Measurements from ENCODE around the gene RAB24. TPM values are rescaled to one million over a fixed set of nuclear protein-coding genes. Genes with fewer than 3 reads are reported as not detected.

RAB24 gene
- total and polyA plus RNA-seq, 7 experiments from 2014 or later: 14.9 to 47.5 (median 23.7) TPM

GRCh38 chr5:177334781-177335700 lies 31.5 kb upstream of the RAB24 start:
- Mint-ChIP-seq H3K9me3 (peaks cover 0 to 3% (median 0%) of the 10 kb centered on the region in 11 donors), H3K27ac (no peak overlapping the region)

DNA sequence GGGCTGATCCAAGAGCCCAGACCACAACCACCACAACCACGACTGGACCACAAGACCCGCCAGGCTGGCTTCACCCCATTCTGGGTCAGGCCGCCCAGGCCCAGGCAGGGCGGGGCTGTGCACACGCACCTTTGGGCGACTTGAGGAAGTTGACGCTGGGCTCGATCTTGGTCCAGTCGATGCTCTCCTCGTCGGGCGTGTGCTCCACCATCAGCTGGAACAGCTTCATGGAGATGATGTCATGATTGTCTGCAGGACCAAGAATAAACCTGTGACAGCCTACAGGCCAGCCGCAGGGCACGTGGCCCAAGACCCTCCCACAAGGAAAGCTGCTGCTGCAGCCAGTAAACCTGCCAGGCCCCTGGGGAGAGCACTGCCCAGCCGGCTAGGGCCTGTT lies 30.6 kb upstream of the RAB24 start:
- ATAC-seq (no peak), DNase-seq (no peak)
- ChIA-PET CTCF (no interaction called here), POLR2A (no interaction called here)
- H3K36me3 Mint-ChIP-seq: peaks cover 16 to 54% (median 18%) of the 10 kb centered on the region in 5 donors
- Histone ChIP-seq H3K27ac (ENCODE audit: low read depth, low read length) (no peak overlapping the region), H3K9me3 (ENCODE audit: control insufficient read depth in 2 of 3, low read length in 3 of 3) (no peaks in the 10 kb centered on the region), H3K27me3 (ENCODE audit: control insufficient read depth in 2 of 2, insufficient read depth in 2 of 2, low read length in 2 of 2) (no peaks in the 10 kb centered on the region), H3K36me3 (ENCODE audit: control insufficient read depth in 2 of 3, insufficient read depth in 3 of 3, low read length in 3 of 3) (peaks cover 0 to 100% (median 49%) of the 10 kb centered on the region in 3 experiments), H3K4me1 (ENCODE audit: control insufficient read depth in 2 of 2, insufficient read depth in 2 of 2, low read length in 2 of 2) (no peaks in the 10 kb centered on the region), H3K4me3 (ENCODE audit: low read length) (no peak overlapping the region)
- no peak overlapping the region for H3K27ac Mint-ChIP-seq
- no peaks in the 10 kb centered on the region for H3K27me3 Mint-ChIP-seq
- intact Hi-C loops (cut with micrococcal nuclease): no loop called here
- no peak overlapping the region for H3K4me3 Mint-ChIP-seq
- no peaks in the 10 kb centered on the region for H3K9me3 Mint-ChIP-seq
- H3K4me1 Mint-ChIP-seq: peaks cover 0 to 27% (median 4%) of the 10 kb centered on the region in 7 donors

More at GRCh38 chr5:177334781-177335700, 31.5 kb upstream of the RAB24 start:
- CTCF ChIA-PET: no interaction called here
- peaks cover 8 to 26% (median 13%) of the 10 kb centered on the region in 7 donors for H3K4me1 Mint-ChIP-seq
- no peak overlapping the region for H3K4me3 Mint-ChIP-seq
- DNase-seq: no peak
- intact Hi-C loops (cut with micrococcal nuclease): no loop called here
- H3K27ac ChIP-seq (ENCODE audit: low read depth, low read length): no peak overlapping the region
- no peak for ATAC-seq
- no peaks in the 10 kb centered on the region for H3K27me3 Mint-ChIP-seq
- no peak overlapping the region for H3K4me3 ChIP-seq (ENCODE audit: low read length)
- peaks cover 0 to 100% (median 44%) of the 10 kb centered on the region in 3 experiments for H3K36me3 ChIP-seq (ENCODE audit: control insufficient read depth in 2 of 3, insufficient read depth in 3 of 3, low read length in 3 of 3)
- H3K4me1 ChIP-seq (ENCODE audit: control insufficient read depth in 2 of 2, insufficient read depth in 2 of 2, low read length in 2 of 2): no peaks in the 10 kb centered on the region
- H3K27me3 ChIP-seq (ENCODE audit: control insufficient read depth in 2 of 2, insufficient read depth in 2 of 2, low read length in 2 of 2): no peaks in the 10 kb centered on the region
- H3K36me3 Mint-ChIP-seq: peaks cover 23 to 55% (median 26%) of the 10 kb centered on the region in 5 donors
- H3K9me3 ChIP-seq (ENCODE audit: control insufficient read depth in 2 of 3, low read length in 3 of 3): no peaks in the 10 kb centered on the region
- POLR2A ChIA-PET: no interaction called here

GRCh38 chr5:177333420-177334154 lies 30.1 kb upstream of the RAB24 start:
- H3K36me3 ChIP-seq (ENCODE audit: control insufficient read depth in 2 of 3, insufficient read depth in 3 of 3, low read length in 3 of 3): peaks cover 0 to 94% (median 49%) of the 10 kb centered on the region in 3 experiments
- Mint-ChIP-seq H3K36me3 (peaks cover 16 to 54% (median 18%) of the 10 kb centered on the region in 5 donors), H3K27ac (peak overlapping the region in 2 of 9 donors; percentile 15 to 64), H3K9me3 (no peaks in the 10 kb centered on the region), H3K27me3 (no peaks in the 10 kb centered on the region), H3K4me3 (no peak overlapping the region), H3K4me1 (peaks cover 0 to 25% (median 4%) of the 10 kb centered on the region in 7 donors)
- no peaks in the 10 kb centered on the region for H3K27me3 ChIP-seq (ENCODE audit: control insufficient read depth in 2 of 2, insufficient read depth in 2 of 2, low read length in 2 of 2)
- no peaks in the 10 kb centered on the region for H3K4me1 ChIP-seq (ENCODE audit: control insufficient read depth in 2 of 2, insufficient read depth in 2 of 2, low read length in 2 of 2)
- no peaks in the 10 kb centered on the region for H3K9me3 ChIP-seq (ENCODE audit: control insufficient read depth in 2 of 3, low read length in 3 of 3)
- intact Hi-C loops (cut with micrococcal nuclease): no loop called here
- ATAC-seq (no peak), DNase-seq (no peak)
- ChIA-PET POLR2A (no interaction called here), CTCF (no interaction called here)
- no peak overlapping the region for H3K27ac ChIP-seq (ENCODE audit: low read depth, low read length)
- H3K4me3 ChIP-seq (ENCODE audit: low read length): no peak overlapping the region

DNA sequence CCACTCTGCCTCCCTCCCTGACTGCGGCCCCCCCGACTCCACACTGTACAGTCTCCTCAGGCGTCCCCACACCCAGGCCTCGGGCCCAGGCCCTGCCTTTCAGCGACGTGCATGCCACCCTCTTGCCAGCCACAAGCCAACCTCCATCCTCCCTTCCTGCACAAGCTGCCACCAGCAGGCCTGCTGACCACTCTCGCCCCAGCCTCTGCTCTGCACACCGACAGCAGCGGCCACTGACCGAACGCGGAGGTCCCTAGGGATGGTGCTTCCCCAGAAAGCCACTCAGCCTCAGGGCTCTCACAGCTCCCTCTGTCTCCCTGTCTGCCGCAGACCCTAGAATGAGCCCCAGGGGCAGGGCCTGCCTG lies 29.4 kb upstream of the RAB24 start:
- H3K36me3 ChIP-seq (ENCODE audit: control insufficient read depth in 2 of 3, insufficient read depth in 3 of 3, low read length in 3 of 3): peaks cover 0 to 87% (median 46%) of the 10 kb centered on the region in 3 experiments
- ATAC-seq (no peak), DNase-seq (no peak)
- no peak overlapping the region for H3K4me3 Mint-ChIP-seq
- intact Hi-C loops (cut with micrococcal nuclease): no loop called here
- CTCF ChIA-PET: interaction anchor here (0.6 kb wide), 1 partner anchor 122 kb away, joined by 3 read pairs; no protein-coding TSS in a partner anchor
- no peak overlapping the region for H3K27ac Mint-ChIP-seq
- peaks cover 16 to 54% (median 18%) of the 10 kb centered on the region in 5 donors for H3K36me3 Mint-ChIP-seq
- POLR2A ChIA-PET: interaction anchor here (1.8 kb wide), 1 partner anchor 11 kb away, joined by 4 read pairs; no protein-coding TSS in a partner anchor
- H3K9me3 ChIP-seq (ENCODE audit: control insufficient read depth in 2 of 3, low read length in 3 of 3): no peaks in the 10 kb centered on the region
- no peaks in the 10 kb centered on the region for H3K4me1 ChIP-seq (ENCODE audit: control insufficient read depth in 2 of 2, insufficient read depth in 2 of 2, low read length in 2 of 2)
- H3K4me3 ChIP-seq (ENCODE audit: low read length): no peak overlapping the region
- H3K9me3 Mint-ChIP-seq: no peaks in the 10 kb centered on the region
- peaks cover 0 to 25% (median 4%) of the 10 kb centered on the region in 7 donors for H3K4me1 Mint-ChIP-seq
- no peak overlapping the region for H3K27ac ChIP-seq (ENCODE audit: low read depth, low read length)
- no peaks in the 10 kb centered on the region for H3K27me3 ChIP-seq (ENCODE audit: control insufficient read depth in 2 of 2, insufficient read depth in 2 of 2, low read length in 2 of 2)
- no peaks in the 10 kb centered on the region for H3K27me3 Mint-ChIP-seq

GRCh38 chr5:177332031-177332895 lies 28.7 kb upstream of the RAB24 start:
- H3K4me3 ChIP-seq (ENCODE audit: low read length): no peak overlapping the region
- Mint-ChIP-seq H3K27me3 (no peaks in the 10 kb centered on the region), H3K4me1 (peaks cover 0 to 26% (median 7%) of the 10 kb centered on the region in 7 donors), H3K4me3 (no peak overlapping the region), H3K9me3 (no peaks in the 10 kb centered on the region), H3K27ac (no peak overlapping the region), H3K36me3 (peaks cover 16 to 48% (median 18%) of the 10 kb centered on the region in 5 donors)
- intact Hi-C loops (cut with micrococcal nuclease): no loop called here
- ChIA-PET POLR2A (interaction anchor here (1.8 kb wide), 1 partner anchor 12 kb away, joined by 4 read pairs; no protein-coding TSS in a partner anchor), CTCF (interaction anchor here (0.6 kb wide), 1 partner anchor 123 kb away, joined by 3 read pairs; no protein-coding TSS in a partner anchor)
- no peaks in the 10 kb centered on the region for H3K4me1 ChIP-seq (ENCODE audit: control insufficient read depth in 2 of 2, insufficient read depth in 2 of 2, low read length in 2 of 2)
- no peaks in the 10 kb centered on the region for H3K9me3 ChIP-seq (ENCODE audit: control insufficient read depth in 2 of 3, low read length in 3 of 3)
- DNase-seq (no peak), ATAC-seq (no peak)
- H3K27ac ChIP-seq (ENCODE audit: low read depth, low read length): no peak overlapping the region
- no peaks in the 10 kb centered on the region for H3K27me3 ChIP-seq (ENCODE audit: control insufficient read depth in 2 of 2, insufficient read depth in 2 of 2, low read length in 2 of 2)
- H3K36me3 ChIP-seq (ENCODE audit: control insufficient read depth in 2 of 3, insufficient read depth in 3 of 3, low read length in 3 of 3): peaks cover 0 to 81% (median 40%) of the 10 kb centered on the region in 3 experiments
